Stimulated activated CD4-positive, alpha-beta T cell treated with anti-CD3 and anti-CD28 coated beads, Interleukin-15, amount 100 ng/mL, for 48 hours (primary cell): ENCODE measurements around the gene SLC8B1.
A peak's percentile ranks its signal among the peaks of the same experiment; 100 is the strongest.

Source experiments
- DNase-seq, 2 donors: peaks; one replicate each; pipeline ENCODE4 v3.0.0-alpha.2; 2020; ENCODE audit warnings: low read depth in 2 of 2

The SLC8B1 gene

DNA sequence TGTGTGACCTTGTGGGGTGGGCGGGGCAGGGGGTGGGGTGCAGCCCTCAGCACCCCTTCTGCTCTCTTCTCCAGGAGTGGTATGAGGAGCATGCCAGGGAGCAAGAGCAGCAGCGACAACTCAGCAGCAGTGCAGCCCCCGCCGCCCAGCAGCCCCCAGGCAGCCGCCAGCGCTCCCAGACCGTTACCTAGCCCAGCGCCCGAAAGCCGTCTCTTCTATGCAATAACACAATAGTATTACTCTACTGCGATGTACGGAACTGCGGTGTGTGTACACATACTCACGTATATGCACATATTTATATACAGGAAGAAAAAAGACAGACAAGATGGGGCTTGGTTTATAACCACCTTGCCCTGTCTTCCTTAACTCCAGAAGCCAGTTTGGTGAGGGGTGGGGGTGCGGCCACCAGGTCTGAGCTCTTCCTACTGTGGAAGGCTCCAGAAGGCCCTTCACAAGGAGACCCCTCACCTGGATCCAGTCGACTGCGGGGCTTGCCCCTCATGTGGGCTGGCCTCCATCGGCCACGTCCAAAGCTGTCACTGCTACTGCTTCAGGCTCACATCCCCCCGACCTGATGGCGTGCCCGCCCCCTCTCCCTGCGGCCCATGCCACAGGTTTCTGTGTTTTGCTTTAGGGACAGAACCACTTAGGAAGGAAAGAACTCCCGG lies 38.9 kb downstream of the SLC8B1 start:
- DNase-seq = no peak

DNA sequence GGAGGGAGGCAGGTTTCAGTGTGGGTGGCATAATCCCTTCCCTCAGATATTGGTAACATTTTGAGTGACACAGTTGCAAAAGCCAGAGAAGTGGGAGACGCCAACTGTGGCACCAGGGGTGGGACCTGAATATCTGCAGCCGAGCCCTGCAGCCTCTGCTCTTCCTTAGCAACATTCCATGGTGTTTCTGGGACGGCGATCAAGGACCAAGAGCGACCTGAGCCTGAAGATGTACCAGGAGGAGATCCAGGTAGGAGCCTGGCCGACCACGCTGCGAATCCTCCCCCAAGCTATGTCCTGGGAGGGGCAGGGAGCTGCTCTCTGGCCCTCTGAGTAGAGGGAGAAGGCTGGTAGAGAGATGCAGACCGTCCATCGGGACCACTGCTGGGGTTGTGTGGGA lies 41.8 kb downstream of the SLC8B1 start:
- DNase-seq = no peak

DNA sequence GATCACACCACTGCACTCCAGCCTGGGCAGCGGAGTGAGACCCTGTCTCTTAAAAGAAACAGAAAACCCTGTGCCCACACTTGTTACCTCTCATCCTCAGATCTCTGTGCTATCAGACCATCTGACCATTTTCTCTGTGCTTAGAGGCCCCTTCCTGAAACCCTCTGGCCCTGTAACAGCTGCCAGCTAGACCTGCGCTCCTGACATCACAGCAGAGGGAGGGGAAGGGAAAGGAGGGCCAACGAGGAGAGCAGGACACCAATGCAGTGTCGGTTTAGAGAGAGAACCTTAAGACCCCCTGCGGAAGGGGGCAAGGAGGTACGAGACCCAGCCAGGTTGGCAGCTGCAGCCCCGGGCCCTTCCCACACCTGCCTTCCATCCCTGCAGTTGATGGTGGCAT lies 42.4 kb downstream of the SLC8B1 start:
- no peak for DNase-seq

DNA sequence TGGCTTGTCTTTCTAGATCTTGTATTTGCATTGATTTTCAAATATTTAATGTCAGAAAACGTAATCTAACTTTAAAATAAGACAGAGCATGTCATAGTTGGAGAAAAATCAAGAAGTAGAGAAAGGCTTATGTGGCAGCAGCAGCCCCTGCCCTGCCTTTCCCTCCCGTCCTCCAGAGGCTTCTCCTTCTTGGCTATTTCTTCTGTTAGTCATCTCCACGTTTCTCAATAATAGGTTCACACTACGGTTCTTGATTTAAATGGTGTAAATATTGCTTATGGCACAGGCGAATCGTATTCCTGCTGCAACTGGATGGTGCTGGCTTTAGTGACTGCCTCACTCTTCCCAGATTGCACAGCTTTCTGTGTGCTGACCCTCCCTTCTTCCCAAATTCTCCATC lies 42.8 kb downstream of the SLC8B1 start:
- DNase-seq = no peak

DNA sequence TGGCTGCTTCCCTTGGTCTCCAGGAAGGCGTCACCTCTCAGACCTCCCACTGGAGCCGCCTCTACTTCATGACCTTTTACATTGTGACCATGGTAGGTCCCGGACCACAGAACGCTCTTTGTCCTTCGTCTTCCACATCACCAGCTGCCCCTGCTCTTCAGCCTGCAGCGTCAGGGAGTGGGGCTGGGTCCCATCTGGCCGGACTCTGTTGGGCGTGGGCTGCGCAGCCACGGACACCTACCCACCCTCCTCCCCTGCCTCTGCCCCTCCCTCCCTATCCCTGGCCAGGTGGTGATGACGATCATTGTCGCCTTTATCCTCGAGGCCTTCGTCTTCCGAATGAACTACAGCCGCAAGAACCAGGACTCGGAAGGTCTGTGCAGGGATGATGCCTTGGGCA lies 43.3 kb downstream of the SLC8B1 start:
- no peak for DNase-seq

DNA sequence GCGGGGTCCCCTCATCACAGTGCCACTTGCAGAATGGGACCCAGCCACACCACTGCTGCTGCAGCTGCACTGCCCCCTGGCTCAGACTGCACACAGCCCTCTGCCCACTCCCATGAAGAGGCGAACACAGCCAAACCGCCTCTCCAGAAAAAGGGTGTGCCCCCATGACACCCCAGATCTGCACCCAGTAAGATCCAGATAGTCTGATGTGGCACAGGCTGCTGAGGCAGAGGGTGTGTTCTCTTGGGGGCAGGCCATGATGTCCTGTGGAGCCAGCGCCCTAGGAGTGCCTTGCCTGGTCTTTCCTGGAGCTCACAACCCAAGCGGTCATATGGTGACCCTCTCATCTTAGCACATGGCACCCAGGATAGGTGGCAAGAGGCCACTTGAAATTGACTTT lies 44.4 kb downstream of the SLC8B1 start:
- no peak for DNase-seq

DNA sequence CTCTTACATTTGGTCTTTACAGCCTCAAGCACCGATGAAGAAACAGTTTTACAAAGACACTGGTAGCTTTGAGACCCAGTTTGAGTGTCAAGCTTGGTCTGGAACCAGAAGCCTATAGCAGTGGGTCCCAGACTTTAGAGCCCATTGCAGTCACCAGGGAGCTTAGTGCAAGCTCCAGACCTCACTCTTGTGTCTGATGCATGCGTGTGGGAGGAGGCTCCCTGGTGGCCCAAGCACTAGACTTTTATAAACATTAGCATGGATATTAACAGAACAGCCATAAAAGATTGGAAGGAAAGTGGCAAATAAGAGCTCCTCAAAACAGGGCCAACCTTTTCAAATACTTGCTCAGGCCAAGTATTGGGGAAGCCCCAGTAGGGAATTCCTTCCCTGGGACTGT lies 45.5 kb downstream of the SLC8B1 start:
- no peak for DNase-seq

DNA sequence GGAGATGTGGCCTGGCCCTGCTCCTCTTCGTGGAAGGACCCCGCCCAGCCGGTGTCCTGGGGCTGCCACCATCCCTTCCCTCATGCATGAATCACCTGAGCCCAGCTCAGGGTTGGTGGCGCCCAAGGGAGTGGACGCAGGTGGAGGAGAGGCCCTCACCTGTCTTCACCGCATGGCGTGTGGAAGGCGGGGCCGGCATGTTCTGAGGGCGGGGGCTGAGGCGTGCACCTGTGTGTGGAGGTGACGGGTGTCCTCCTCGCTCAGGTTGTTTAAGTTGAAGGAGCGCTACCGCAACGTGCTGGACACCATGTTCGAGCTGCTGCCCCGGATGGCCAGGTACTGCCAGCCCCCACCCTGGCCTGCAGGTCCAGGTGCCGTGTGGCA lies 47.0 kb downstream of the SLC8B1 start:
- no peak for DNase-seq

DNA sequence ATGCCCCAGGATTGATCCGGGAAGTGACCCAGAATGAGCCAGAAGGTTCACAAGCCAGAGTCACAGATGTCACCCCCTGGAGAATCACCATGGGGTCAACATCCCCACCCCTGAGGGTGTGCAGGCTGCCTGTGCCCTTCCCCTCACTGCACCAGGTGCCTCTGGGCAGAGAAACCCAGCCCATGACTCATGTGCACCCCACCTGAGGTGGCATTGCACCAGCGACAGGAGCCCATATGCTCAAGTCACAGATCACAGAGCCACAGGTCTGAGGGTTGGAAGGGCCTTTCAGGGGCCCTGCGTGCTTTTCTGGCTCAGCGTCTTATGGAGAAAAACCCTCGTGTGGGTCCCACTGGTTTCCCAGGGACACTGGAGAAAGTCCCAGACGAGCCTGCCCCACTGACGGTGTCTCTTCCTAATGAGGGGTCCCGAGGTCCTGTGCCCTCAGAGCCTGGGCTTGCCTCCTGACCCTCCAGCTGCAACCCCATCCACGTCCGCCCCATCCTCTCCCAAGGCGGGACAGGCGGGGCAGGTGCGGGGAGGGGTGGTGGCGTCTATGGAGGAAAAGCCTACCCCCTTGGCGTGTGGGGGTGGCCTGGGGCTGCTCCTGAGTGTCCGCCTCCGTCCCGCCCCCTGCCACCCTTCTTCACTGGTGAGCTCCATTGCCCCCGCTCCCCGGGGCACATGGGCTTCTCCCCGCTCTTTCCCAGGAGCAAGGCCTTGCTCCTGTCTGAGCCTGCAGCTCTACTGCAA lies 47.6 kb downstream of the SLC8B1 start:
- no peak for DNase-seq

DNA sequence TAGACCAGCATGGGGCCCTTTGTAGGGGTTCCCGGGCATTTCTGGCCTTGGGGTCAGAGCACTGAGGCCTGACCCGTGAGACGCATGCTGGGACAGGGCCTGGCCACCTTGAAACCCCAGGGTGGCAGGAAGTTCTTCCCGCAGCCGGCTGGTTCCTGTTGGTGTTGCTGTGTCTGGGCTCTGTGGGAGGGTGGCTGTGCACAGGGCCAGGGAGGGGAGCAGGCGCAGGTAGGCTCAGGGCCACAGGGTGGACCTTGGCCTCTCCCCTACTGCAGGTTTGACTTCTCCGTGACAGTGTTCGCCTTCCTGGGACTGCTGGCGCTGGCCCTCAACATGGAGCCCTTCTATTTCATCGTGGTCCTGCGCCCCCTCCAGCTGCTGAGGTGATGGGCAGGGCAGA lies 48.2 kb downstream of the SLC8B1 start:
- DNase-seq = no peak

DNA sequence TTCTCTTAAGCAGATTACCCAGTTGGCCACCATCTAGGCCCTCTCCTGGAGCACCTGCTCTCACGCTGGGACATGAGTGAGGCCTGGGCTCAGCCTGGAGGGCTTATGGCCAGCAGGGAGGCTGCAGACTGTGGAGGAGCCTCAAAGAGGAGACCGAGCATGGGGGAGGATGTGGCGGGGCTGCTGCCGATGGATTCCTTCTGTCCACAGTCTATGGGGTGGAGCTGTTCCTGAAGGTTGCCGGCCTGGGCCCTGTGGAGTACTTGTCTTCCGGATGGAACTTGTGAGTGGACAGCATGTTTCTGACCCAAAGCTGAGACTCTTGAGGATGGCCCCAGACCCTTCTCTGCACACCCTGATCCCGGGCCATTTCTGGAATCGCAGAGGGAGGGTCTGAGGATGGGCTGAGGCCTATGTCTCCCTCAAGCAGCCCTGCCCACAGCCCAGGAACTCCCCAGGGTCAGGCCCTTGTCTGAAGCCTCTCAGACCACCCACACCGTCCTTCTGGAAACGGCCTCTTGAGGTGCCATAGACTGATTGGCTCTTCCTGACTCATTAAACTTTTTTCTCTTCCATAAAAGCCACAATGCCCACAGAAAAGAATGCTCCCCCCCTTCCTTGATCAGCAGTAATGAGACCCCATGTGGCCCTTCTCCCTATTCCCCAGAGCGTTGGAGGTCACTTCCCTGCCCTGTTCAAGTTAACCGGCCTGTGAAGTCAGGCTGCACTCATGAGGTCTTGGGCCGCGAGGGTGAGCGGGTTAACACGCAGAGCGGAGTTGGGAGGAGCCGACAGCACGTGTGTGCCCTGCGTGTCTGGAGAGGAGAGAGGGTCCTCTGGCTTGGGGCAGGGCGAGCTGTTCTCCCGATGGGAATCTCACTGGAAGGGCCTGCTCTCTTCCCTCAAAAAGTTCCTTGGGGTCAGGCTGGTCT lies 49.0 kb downstream of the SLC8B1 start:
- DNase-seq = no peak

DNA sequence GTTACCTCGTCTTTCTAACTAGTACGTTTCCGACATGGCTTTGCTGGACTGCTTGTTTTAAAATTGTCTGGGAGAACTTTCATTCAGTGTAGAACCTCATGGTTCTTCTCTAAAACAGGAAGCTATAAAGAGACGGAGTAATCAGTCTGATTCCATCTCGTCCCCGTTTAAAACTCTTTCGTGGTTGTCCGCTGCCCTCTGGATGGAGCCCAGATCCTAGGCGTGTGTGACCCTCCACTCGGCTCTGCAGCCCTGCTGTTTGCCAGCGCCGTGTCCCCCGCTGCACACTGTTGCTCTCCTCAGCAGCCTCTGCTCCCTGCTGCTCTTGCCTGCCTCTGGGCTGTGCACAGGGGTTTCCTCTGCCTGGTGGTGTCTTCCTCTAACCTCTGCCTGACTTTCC lies 50.2 kb downstream of the SLC8B1 start:
- DNase-seq = no peak

DNA sequence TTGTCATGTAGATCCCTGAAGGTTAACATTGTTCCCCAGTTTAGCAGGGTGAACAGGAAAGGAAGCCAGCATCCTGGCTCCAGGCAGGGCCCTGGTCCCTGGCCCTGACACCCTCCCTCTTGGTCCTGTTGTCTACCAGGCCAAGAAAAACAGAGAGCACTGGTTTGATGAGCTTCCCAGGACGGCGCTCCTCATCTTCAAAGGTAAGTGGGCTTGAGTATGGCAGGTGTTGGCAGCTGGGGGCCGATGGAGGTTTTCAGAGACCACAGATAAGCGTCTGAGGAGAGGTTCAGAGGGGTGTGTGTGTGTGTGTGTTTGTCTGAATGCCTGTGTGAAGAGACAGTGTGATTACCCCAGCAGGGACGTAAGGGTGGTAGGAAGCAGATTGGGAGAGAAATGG lies 56.3 kb downstream of the SLC8B1 start:
- no peak for DNase-seq

DNA sequence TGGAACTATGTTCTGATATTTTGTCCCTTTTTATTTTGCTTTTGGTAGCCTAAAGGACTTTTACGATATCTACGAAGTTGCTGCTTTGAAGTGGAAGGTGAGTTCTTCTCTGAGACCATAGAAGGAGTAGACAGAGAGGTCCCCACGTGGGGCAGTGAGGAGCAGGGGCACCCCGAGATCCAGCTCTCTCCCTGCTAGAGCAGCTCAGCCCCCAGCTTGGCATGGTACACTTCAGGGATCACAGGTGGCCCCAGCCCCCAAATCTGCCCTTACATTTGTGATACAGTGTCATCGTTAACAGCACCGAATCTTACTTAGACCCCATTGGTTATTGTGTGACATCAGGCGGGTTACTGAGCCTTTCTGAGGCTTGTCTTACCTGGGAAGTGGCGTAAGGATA lies 56.8 kb downstream of the SLC8B1 start:
- no peak for DNase-seq

DNA sequence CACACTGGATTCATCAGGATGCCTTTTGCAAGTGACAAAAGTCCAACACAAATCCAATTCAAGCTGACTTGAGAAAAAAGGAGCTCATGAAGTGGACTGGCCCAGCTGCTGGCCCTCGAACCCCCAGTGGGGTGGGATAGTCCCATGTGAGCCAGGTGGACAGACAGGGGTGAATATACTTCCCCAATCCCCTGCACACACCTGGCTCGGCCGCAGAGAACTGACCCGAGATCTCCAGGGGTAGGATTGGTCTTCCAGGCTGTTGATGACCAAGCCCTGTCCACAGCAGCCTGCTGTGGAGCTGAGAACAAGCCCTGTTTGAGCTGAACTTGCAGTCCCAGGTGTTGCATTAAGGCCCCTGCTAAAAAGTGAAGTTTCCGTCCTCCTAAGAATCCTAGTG lies 57.4 kb downstream of the SLC8B1 start:
- no peak for DNase-seq

DNA sequence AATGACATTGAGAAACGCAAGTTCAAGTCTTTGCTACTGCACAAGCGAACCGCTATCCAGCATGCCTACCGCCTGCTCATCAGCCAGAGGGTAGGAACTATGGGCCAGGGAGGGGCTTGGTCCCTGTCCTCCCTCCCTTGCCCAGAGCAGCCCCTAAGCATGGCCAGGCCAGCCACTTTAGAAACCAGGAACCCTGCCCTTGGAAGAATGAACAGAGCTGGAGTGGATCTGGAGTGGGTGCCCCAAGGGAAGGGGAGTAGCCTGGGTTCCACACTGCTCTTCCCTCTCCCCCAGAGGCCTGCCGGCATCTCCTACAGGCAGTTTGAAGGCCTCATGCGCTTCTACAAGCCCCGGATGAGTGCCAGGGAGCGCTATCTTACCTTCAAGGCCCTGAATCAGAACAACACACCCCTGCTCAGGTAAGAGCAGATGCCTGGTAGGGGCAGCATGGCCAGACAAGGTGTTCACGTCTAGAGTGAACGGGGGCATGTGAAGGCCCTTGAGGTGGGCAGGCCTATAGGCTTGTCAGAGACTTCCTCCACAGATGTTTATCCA lies 57.9 kb downstream of the SLC8B1 start:
- no peak for DNase-seq

DNA sequence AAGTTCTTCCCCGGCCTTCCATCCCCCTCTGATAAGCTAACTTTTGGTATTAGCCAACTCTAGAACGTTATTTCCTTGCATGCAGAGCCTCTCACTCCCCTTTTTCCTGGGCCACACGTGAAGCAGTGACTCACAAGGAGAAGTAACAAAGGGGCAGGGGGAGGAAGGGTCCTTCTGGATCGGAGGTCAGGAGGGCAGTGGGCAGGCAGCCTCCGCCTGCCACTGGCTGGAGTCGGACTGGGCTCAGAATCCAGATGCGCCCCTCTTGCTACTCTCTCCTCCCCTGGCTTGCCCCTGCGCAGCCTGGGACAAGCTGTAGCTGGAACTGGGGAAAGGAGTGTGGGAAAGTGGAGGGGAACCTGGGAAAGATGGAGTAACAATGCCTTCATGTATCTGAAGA lies 58.6 kb downstream of the SLC8B1 start:
- no peak for DNase-seq

DNA sequence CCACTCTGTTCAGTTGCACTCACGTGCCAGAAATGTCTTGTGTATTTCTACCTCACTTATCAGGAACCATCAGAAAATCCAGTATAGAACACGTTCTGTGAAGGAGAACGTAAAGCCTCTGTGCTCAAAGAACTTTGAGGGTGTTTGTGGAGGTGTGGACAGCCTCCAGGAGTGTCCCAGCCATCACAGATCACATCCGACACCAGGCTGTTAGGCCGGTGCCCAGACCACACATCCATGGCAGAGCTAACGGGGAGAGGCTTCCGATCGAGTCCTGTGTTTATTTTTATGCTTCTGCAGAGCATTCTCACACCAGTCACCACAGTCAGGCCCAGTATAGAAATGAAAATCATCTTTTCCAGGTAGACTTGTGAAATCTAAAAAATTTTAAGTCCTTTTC lies 60.1 kb downstream of the SLC8B1 start:
- DNase-seq = no peak

DNA sequence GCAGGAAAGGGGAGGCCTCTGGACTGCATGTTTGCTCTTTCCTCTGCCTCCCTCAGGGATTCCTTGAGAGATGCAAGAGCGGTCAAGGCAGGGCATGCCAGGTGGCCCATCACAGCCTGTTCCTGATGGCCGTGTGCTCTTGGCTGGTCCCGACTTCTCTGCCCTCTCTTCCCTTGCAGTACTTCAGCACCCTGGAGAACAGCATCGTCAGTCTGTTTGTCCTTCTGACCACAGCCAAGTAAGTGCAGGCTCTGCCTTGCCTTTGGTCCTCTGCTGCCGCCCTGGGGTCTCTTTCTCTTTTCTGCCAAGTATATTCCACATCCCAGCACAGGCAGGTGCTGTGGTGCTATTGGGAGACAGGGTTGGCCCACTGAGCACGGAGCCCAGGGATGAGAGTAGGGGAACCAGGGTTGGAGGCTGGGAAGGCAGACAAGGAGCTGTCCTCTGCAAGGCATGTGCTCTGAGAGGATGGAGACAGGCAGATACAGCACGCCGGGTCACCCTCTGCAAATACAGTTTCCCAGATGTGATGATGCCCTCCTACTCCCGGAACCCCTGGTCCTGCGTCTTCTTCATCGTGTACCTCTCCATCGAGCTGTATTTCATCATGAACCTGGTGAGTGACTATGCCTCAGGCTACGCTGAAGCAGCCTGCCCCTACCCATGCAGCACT lies 61.7 kb downstream of the SLC8B1 start:
- DNase-seq = no peak

DNA sequence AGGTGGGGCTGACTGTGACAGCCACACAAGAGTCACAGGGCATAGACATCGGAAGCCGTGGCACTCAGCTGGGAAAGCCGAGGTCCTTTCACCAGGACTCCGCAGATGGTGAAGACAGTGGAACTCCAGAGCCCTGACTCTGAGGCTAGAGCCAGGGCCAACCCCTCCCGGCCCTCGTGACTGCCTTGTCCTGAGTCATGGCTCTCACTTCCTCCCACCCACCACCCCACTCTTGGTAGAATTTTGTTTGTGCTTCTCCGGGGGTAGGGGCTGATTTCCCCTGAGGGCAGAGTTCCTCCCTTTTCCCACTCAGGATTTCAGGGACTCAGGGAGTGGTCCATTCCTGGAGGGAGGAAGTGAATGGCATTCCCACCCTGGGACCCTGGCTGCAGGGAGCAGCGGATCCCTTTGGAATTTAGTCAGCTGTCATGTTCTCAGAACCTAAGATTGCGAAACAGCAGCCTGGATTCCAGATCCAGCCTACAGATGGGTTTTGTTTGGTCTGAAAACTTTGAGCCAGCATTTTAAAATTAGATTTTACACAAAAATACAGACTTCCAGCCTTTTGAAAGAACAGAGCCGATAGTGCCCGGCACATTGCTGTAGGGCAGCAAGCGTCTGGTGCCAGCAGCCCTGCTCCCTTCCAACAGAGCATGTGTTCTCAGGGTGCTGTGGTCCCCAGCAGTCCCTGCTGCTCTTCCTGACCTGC lies 62.9 kb downstream of the SLC8B1 start:
- peak in 1 of 2 donors; percentile 38 for DNase-seq

DNA sequence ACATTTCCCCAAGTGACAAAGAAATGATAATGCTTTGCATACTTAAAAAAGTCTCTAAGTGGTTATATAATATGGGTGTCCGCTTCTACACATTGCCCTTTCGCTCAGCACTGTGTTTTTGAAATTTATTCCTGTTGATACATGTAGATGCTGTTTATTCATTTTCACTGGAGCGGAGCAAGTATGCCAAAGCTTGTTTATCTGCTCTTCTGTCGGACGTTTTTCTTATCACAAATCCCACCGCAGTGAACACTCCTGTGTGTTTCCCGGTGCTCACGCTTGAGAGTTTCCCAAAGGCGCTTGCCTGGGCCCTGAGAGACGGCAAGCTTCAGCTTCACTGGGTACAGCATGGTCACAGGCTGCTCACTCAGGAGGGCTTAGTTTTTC lies 63.5 kb downstream of the SLC8B1 start:
- no peak for DNase-seq
